ENCODE measurements around the gene GIPR. TPM values are rescaled to one million over a fixed set of nuclear protein-coding genes. Genes with fewer than 3 reads are reported as not detected.

Gene GIPR
- total and polyA plus RNA-seq, 10 donors, result 0.49 to 7.5 (median 3.0) TPM

GRCh38 chr19:45643024-45643926 lies 24.7 kb upstream of the GIPR start:
- TF ChIP-seq CTCF (IDR thresholded peaks at IDR 0.05 in 8 of 11, conservative IDR thresholded peaks at IDR 0.05 in 3 of 11), result peak; percentile 97 to 99 (median 98)
- no peak for TF ChIP-seq POLR2A (IDR thresholded peaks at IDR 0.05)
- TF ChIP-seq POLR2AphosphoS5 (IDR thresholded peaks at IDR 0.05), result peak; percentile 48 to 68 (median 65)
- Histone ChIP-seq H3K36me3 (no peaks in the 10 kb centered on the region), H3K4me3 (peak overlapping the region in 6 of 8 donors; percentile 39 to 71 (median 46)), H3K9me3 (no peaks in the 10 kb centered on the region), H3K27ac (peak overlapping the region; percentile 63 to 94 (median 90)), H3K27me3 (replicated peaks in 1 of 7) (peaks cover 0 to 39% (median 14%) of the 10 kb centered on the region in 7 donors), H3K4me1 (peaks cover 29 to 80% (median 67%) of the 10 kb centered on the region in 6 donors)
- peak; percentile 97 for DNase-seq
- intact Hi-C loops (cut with DNase I; ENCODE audit: low total_unique reads), result loop anchor here (5.0 kb wide), 2 partner anchors 36 to 121 kb away; no protein-coding TSS in a partner anchor
- WGBS, 5 donors, result 7 to 11% (median 8%) methylated on average over 34 to 39 of the region's 39 CpGs

- 47 to 55% (median 50%) methylated on average over 14 of the region's 14 CpGs for WGBS, 5 donors
- H3K4me1 ChIP-seq, result peaks cover 29 to 72% (median 60%) of the 10 kb centered on the region in 6 donors
- no peaks in the 10 kb centered on the region for H3K36me3 ChIP-seq
- H3K9me3 ChIP-seq, result no peaks in the 10 kb centered on the region
- no peak for DNase-seq
- peaks cover 0 to 39% (median 14%) of the 10 kb centered on the region in 7 donors for H3K27me3 ChIP-seq (replicated peaks in 1 of 7)
- H3K27ac ChIP-seq, result no peak overlapping the region
- no peak for TF ChIP-seq POLR2AphosphoS5 (IDR thresholded peaks at IDR 0.05)
- TF ChIP-seq CTCF (IDR thresholded peaks at IDR 0.05 in 8 of 11, conservative IDR thresholded peaks at IDR 0.05 in 3 of 11), result no peak
- no peak for TF ChIP-seq POLR2A (IDR thresholded peaks at IDR 0.05)
- H3K4me3 ChIP-seq, result no peak overlapping the region
- intact Hi-C loops (cut with DNase I; ENCODE audit: low total_unique reads), result loop anchor here (5.0 kb wide), 2 partner anchors 37 to 122 kb away; no protein-coding TSS in a partner anchor
These were observed 23.9 kb upstream of the GIPR start for GRCh38 chr19:45643927-45644771.

GRCh38 chr19:45645068-45645630 lies 22.9 kb upstream of the GIPR start:
- Histone ChIP-seq H3K4me3 (peak overlapping the region in 5 of 8 donors; percentile 25 to 75 (median 45)), H3K27me3 (replicated peaks in 1 of 7) (peaks cover 0 to 46% (median 14%) of the 10 kb centered on the region in 7 donors), H3K9me3 (no peaks in the 10 kb centered on the region), H3K36me3 (no peaks in the 10 kb centered on the region), H3K4me1 (peaks cover 23 to 62% (median 50%) of the 10 kb centered on the region in 6 donors), H3K27ac (peak overlapping the region in 4 of 8 donors; percentile 43 to 76 (median 62))
- TF ChIP-seq CTCF (IDR thresholded peaks at IDR 0.05 in 8 of 11, conservative IDR thresholded peaks at IDR 0.05 in 3 of 11) (no peak), POLR2A (IDR thresholded peaks at IDR 0.05) (no peak), POLR2AphosphoS5 (IDR thresholded peaks at IDR 0.05) (no peak)
- no peak for DNase-seq
- 3 to 17% (median 14%) methylated on average over 21 to 35 of the region's 35 CpGs for WGBS, 5 donors
- intact Hi-C loops (cut with DNase I; ENCODE audit: low total_unique reads), result no loop called here
